Gastroesophageal sphincter (tissue), 4 donors: ENCODE results near the gene CXXC1. TPM values are rescaled to one million over a fixed set of nuclear protein-coding genes. Genes with fewer than 3 reads are reported as not detected.

ENCODE experiments used
- ATAC-seq: fragments of 150-250 bp; one replicate; pipeline ENCODE4 v1.9.1; 2016; ENCODE audit warnings: mild to moderate bottlenecking, moderate library complexity
- H3K27ac ChIP-seq, 4 donors: fragments of 200-600 bp; sonication (generic) in 3 of 4; 1 replicate in 3 of 4; 2 replicates in 1 of 4; pipeline ENCODE4 v1.5.1; 2016 to 2019
- H3K27me3 ChIP-seq: fragments of 200-600 bp; sonication (generic); one replicate; pipeline ENCODE4 v1.5.1; 2019
- H3K36me3 ChIP-seq, 2 donors: fragments of 200-600 bp; sonication (generic); one replicate each; pipeline ENCODE4 v1.5.1; 2019; ENCODE audit warnings: control low read depth in 1 of 2
- H3K4me1 ChIP-seq, 3 donors: fragments of 200-600 bp; sonication (generic); 1 replicate in 2 of 3; 2 replicates in 1 of 3; pipeline ENCODE4 v1.5.1; 2016 to 2019; ENCODE audit warnings: control low read depth in 2 of 3
- H3K4me3 ChIP-seq, 2 donors: fragments of 200-600 bp; sonication (generic); one replicate each; pipeline ENCODE4 v1.5.1; 2019; ENCODE audit warnings: mild to moderate bottlenecking in 1 of 2, moderate library complexity in 1 of 2
- H3K9me3 ChIP-seq, 3 donors: fragments of 200-600 bp; sonication (generic); one replicate each; pipeline ENCODE4 v1.5.1; 2017 to 2019; ENCODE audit warnings: control low read depth in 2 of 3
- EP300 ChIP-seq: sonication (generic); formaldehyde crosslinking; IDR thresholded peaks from one replicate; pipeline ENCODE4 v1.6.1; 2017; ENCODE audit warnings: antibody characterized with exemption, mild to moderate bottlenecking
- POLR2A ChIP-seq, 2 donors: fragments of 450-650 bp; IDR thresholded peaks; one replicate each; pipeline ENCODE4 v1.6.1; 2017; ENCODE audit warnings: antibody characterized with exemption in 2 of 2, mild to moderate bottlenecking in 2 of 2, moderate library complexity in 1 of 2
- POLR2AphosphoS5 ChIP-seq: sonication (generic); formaldehyde crosslinking; IDR thresholded peaks from one replicate; pipeline ENCODE4 v1.6.1; 2017; ENCODE audit warnings: antibody characterized with exemption
- WGBS, 2 donors: methylation state at CpG; one replicate each; pipeline ENCODE4 v1.1.5; 2018; ENCODE audit warnings: low coverage in 1 of 2; 5-methylcytosine and 5-hydroxymethylcytosine counted together
- total RNA-seq, 4 donors: library from RNA; depleted of rRNA; stranded (reverse); fragments of >200 nt; gene quantifications; one replicate each; pipeline ENCODE4 v1.1.0, GENCODE V29; 2016
- TF ChIP-seq, protein P1 (sequence below), 4 experiments: fragments of 200-600 bp in 2 of 4; fragments of 450-650 bp in 2 of 4; sonication (generic) in 1 of 4; IDR thresholded peaks; one replicate each; pipeline ENCODE4 v1.5.1; 2017 to 2019; ENCODE audit warnings: antibody characterized with exemption in 4 of 4, mild to moderate bottlenecking in 2 of 4, moderate library complexity in 2 of 4

CXXC1 gene
- total RNA-seq, 4 donors from 2014 or later, result 44.4 to 54.9 (median 51.5) TPM

DNA sequence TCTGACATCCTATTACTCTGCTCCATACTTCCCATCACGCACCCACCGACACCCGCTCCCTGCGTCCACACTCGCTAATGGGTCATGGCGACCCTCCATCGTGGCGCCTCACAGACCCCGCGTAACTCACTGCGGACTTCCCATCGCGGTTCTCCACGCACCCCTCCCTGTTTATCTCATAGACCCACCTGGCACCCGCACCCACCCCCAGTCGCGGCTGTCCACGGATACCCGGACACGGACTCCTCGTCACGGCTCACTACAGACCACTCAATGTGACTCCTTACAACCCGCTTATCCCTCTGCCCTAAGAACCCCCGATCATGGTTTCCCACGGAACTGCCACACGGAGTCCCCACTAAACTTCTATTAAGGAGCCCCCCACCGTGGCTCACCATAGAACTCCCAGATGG, 458 bp downstream of the CXXC1 start:
- Histone ChIP-seq H3K27me3 (no peaks in the 10 kb centered on the region), H3K36me3 (peaks cover 0 to 39% of the 10 kb centered on the region in 2 donors), H3K27ac (peak overlapping the region; percentile 61 to 96 (median 90)), H3K9me3 (no peaks in the 10 kb centered on the region), H3K4me3 (peak overlapping the region; percentile 52 to 77), H3K4me1 (peaks cover 0 to 27% (median 2%) of the 10 kb centered on the region in 3 donors)
- ATAC-seq, result peak; percentile 2
- WGBS, 2 donors, result 0 to 2% methylated on average over 12 to 25 of the region's 27 CpGs
- TF ChIP-seq, protein P1, sequence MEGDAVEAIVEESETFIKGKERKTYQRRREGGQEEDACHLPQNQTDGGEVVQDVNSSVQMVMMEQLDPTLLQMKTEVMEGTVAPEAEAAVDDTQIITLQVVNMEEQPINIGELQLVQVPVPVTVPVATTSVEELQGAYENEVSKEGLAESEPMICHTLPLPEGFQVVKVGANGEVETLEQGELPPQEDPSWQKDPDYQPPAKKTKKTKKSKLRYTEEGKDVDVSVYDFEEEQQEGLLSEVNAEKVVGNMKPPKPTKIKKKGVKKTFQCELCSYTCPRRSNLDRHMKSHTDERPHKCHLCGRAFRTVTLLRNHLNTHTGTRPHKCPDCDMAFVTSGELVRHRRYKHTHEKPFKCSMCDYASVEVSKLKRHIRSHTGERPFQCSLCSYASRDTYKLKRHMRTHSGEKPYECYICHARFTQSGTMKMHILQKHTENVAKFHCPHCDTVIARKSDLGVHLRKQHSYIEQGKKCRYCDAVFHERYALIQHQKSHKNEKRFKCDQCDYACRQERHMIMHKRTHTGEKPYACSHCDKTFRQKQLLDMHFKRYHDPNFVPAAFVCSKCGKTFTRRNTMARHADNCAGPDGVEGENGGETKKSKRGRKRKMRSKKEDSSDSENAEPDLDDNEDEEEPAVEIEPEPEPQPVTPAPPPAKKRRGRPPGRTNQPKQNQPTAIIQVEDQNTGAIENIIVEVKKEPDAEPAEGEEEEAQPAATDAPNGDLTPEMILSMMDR (IDR thresholded peaks at IDR 0.05), result no peak
- TF ChIP-seq POLR2AphosphoS5 (no peak), POLR2A (IDR thresholded peaks at IDR 0.05) (no peak), EP300 (no peak)

DNA sequence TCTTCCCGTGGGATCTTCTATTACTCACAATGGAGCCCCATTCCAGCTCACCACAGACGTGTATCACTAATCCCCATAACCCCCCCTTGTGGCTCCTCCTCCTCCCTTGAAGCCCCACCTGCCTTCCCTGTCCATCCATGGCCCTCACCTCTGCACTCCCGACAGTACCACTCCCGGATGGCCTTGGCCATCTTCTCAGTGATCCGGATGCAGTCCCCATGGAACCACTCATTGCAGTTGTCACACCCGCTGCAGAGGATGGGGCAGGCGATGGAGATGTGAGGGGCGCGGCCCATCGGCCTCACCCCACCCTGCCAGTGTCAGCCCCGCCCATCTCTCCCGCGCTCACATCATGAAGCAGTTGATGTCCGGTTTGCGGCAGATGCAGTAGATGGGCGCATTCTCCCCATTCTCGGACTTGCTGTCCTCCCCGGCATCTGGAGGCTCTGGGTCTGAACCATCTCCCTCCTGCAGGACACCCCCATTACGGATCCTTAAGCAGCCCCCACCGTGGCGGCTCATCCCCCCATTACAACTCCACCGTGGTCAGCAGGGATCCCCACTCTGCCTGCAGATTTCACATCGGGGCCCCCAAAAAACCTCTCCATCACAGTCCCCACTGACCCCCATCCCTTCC, 983 bp downstream of the CXXC1 start:
- Histone ChIP-seq H3K4me3 (peak overlapping the region; percentile 52 to 77), H3K27ac (peak overlapping the region; percentile 61 to 96 (median 90)), H3K9me3 (no peaks in the 10 kb centered on the region), H3K4me1 (peaks cover 0 to 30% (median 4%) of the 10 kb centered on the region in 3 donors), H3K36me3 (peaks cover 0 to 39% of the 10 kb centered on the region in 2 donors), H3K27me3 (no peaks in the 10 kb centered on the region)
- TF ChIP-seq EP300, result no peak
- no peak for TF ChIP-seq POLR2AphosphoS5
- no peak for TF ChIP-seq POLR2A (IDR thresholded peaks at IDR 0.05)
- TF ChIP-seq, protein P1 (IDR thresholded peaks at IDR 0.05), result no peak
- ATAC-seq, result no peak
- WGBS, 2 donors, result 21 to 24% methylated on average over 10 to 18 of the region's 23 CpGs

GRCh38 chr18:50285631-50286321, 1.7 kb downstream of the CXXC1 start:
- peak overlapping the region in 3 of 4 donors; percentile 88 to 96 (median 91) for H3K27ac ChIP-seq
- 79 to 97% methylated on average over 3 to 5 of the region's 24 CpGs for WGBS, 2 donors
- no peak for TF ChIP-seq EP300

DNA sequence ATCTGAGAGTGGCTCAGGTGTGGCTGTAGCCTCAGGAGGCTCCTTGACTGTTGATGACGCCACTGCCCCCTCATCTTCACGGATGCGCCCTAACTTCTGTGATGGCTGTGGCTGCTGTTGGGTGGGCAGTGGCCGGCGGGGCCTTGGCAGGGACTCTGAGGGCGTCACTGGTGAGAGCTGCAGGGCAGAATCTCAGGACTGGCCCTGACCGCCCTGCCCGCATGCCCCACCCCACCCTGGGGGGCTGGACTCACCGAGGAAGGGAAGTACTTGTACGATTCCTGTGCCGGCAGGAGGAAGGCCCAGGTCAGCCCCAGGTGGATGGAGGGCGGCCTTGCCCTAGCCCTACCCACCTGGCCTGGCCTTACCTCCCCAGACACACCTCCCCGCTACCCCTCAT, 2.4 kb downstream of the CXXC1 start:
- no peak overlapping the region for H3K4me3 ChIP-seq
- H3K4me1 ChIP-seq, result peaks cover 0 to 39% (median 10%) of the 10 kb centered on the region in 3 donors
- H3K36me3 ChIP-seq, result peaks cover 0 to 39% of the 10 kb centered on the region in 2 donors
- ATAC-seq, result no peak
- WGBS, 2 donors, result 100% methylated on average over 1 of the region's 13 CpGs; no CpG with 5 or more reads in 1 of the 2 donors
- TF ChIP-seq POLR2AphosphoS5 (no peak), EP300 (no peak), POLR2A (IDR thresholded peaks at IDR 0.05) (no peak)
- TF ChIP-seq, protein P1 (IDR thresholded peaks at IDR 0.05), result no peak
- H3K27me3 ChIP-seq, result no peaks in the 10 kb centered on the region
- no peaks in the 10 kb centered on the region for H3K9me3 ChIP-seq
- no peak overlapping the region for H3K27ac ChIP-seq

More at GRCh38 chr18:50285631-50286321, 1.7 kb downstream of the CXXC1 start:
- peaks cover 0 to 32% (median 4%) of the 10 kb centered on the region in 3 donors for H3K4me1 ChIP-seq
- H3K9me3 ChIP-seq, result no peaks in the 10 kb centered on the region
- H3K4me3 ChIP-seq, result no peak overlapping the region
- no peaks in the 10 kb centered on the region for H3K27me3 ChIP-seq
- no peak for ATAC-seq
- H3K36me3 ChIP-seq, result peaks cover 0 to 39% of the 10 kb centered on the region in 2 donors

DNA sequence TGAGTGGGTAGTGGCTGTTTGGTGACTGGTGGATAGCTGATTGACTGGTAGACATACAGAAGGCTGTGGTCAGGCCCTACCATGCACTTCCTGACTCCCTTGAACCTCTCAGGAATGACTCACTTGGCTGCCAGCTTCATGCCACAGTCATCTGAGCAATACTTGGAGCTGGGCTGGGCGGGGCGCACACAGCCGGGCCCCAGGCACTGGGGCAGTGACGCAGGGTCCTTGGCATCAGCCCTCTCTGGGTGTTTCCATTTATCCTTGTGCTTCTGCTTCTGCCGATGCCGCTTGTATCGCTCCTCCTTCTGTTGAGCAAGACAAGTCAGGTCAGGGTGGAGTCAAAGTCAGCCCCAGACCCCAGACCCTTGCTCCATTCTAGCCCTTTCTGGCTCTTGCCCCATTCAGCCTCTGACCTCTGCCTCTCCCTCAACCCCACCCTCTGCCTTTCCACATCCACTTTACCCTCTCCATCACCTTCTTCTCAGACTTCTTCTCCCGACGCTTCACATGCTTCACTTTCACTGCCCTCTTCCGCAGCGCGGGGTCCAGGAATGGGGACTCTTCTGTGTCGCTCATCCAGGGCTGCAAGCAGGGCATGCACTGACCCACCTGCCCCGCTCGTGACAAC, 3.1 kb downstream of the CXXC1 start:
- TF ChIP-seq, protein P1 (IDR thresholded peaks at IDR 0.05), result no peak
- TF ChIP-seq POLR2AphosphoS5, result no peak
- no peak for TF ChIP-seq EP300
- no peak for TF ChIP-seq POLR2A (IDR thresholded peaks at IDR 0.05)
- H3K27me3 ChIP-seq, result no peaks in the 10 kb centered on the region
- H3K4me3 ChIP-seq, result no peak overlapping the region
- H3K9me3 ChIP-seq, result no peaks in the 10 kb centered on the region
- H3K27ac ChIP-seq, result no peak overlapping the region
- H3K4me1 ChIP-seq, result peaks cover 0 to 46% (median 15%) of the 10 kb centered on the region in 3 donors
- ATAC-seq, result no peak
- peaks cover 0 to 46% of the 10 kb centered on the region in 2 donors for H3K36me3 ChIP-seq
- WGBS, 2 donors, result 97% methylated on average over 11 of the region's 15 CpGs; no CpG with 5 or more reads in 1 of the 2 donors
